Testis (tissue), 3 donors: Measurements from ENCODE around the gene EAF1. TPM values are rescaled to one million over a fixed set of nuclear protein-coding genes. Genes with fewer than 3 reads are reported as not detected.
"Not testable (repeated sequence)": the region's sequence is repeated elsewhere in the genome, so short reads cannot be mapped to it uniquely, and the experiment has no call there.

Source experiments
- DNase-seq: peaks from one replicate; pipeline ENCODE4 v3.0.0-alpha.2; 2019
- H3K27ac ChIP-seq, 2 donors: fragments of 200-600 bp; sonication (generic); one replicate each; pipeline ENCODE4 v1.5.1; 2019
- H3K27me3 ChIP-seq: fragments of 200-600 bp; sonication (generic); one replicate; pipeline ENCODE4 v1.5.1; 2019
- H3K36me3 ChIP-seq: fragments of 200-600 bp; sonication (generic); one replicate; pipeline ENCODE4 v1.5.1; 2017; ENCODE audit warnings: low read depth; ENCODE audit errors: missing control alignments
- H3K4me1 ChIP-seq: fragments of 200-600 bp; sonication (generic); one replicate; pipeline ENCODE4 v1.5.1; 2019
- H3K4me3 ChIP-seq, 2 donors: fragments of 200-600 bp; sonication (generic); one replicate each; pipeline ENCODE4 v1.5.1; 2017 to 2019
- H3K9me3 ChIP-seq: fragments of 200-600 bp; sonication (generic); one replicate; pipeline ENCODE4 v1.5.1; 2017
- POLR2A ChIP-seq: fragments of 450-650 bp; IDR thresholded peaks from one replicate; pipeline ENCODE4 v1.6.1; 2017; ENCODE audit warnings: antibody characterized with exemption, mild to moderate bottlenecking, moderate library complexity
- WGBS, 2 donors: methylation state at CpG; one replicate each; pipeline ENCODE4 v1.1.5; 2018; 5-methylcytosine and 5-hydroxymethylcytosine counted together
- intact Hi-C: fragments of 100-400 bp; cut with DNase I; formaldehyde crosslinking; loops from one replicate; pipeline ENCODE4 v1.15.1; 2023; ENCODE audit warnings: low total_unique reads
- polyA plus RNA-seq: library from polyadenylated mRNA; stranded (reverse); fragments of 350-450 nt; fragmentation: Illumina TruSeq; extraction: RNeasy Lipid Tissue Mini Kit (QIAGEN cat#74804); gene quantifications from one replicate; pipeline ENCODE4 v1.2.3, GENCODE V29; 2014; ENCODE audit warnings: low read depth, low replicate concordance; ENCODE audit not compliant: insufficient read depth
- total RNA-seq, 2 donors: library from RNA; depleted of rRNA; stranded (reverse); fragments of >200 nt; gene quantifications; one replicate each; pipeline ENCODE4 v1.2.3, GENCODE V29; 2016
- TF ChIP-seq, protein P1 (sequence below), 3 experiments: fragments of 450-650 bp in 2 of 3; fragments of 200-600 bp in 1 of 3; sonication (generic) in 1 of 3; IDR thresholded peaks; one replicate each; pipeline ENCODE4 v1.5.1; 2016 to 2019; ENCODE audit warnings: antibody characterized with exemption in 3 of 3, mild to moderate bottlenecking in 2 of 3, moderate library complexity in 1 of 3

Gene EAF1
- total and polyA plus RNA-seq, 3 donors from 2014 or later: 25.5 to 33.4 (median 28.5) TPM

DNA sequence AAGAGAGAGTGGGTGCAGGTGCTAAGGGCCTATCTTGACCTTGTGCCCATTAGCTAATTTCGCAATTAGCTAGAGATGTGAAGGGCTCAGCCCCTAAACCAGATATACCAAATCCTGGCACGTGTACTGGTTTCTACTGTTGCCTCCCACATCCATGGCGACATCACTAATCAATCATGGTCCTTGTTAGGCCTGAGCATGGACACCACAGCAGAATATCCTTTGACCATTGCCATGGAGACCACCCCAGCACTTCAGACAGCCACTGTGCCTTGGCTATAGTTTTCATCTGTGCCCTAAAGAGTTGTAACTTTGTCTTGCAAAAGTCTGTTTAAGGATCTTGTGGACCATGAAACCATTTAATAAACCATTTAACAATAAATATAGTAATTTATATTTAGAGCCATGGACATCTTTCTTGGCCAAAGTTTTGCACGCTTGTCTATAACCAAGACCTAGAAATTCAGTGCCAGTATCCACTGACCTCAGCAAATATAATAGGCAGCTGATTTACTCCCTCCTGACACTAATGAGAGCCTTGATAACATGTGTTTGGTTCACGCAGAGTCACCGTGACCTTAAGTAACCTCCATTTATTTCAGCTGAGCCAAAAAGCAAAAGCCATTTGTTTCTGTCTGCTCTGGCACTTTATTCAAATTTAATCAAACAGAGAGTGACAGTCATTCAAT is 50.7 kb downstream of the EAF1 start:
- DNase-seq: no peak

DNA sequence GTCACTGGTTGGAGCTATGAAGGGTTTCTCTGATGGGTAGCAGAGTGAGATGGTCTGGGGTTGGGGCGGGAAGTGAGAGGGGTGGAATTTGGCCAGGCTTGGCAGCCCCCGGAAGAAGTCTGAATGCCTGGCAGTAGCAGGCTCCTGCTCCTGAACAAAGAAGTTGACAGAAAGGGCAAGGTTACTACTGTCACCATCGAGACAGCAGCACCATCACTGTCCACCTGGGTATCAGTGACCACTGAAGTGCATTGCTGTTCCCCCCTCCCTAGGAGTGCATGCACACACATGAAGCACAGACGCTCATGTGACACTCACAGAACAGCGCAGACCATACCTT is 51.2 kb downstream of the EAF1 start:
- Histone ChIP-seq H3K9me3 (no peaks in the 10 kb centered on the region), H3K27ac (no peak overlapping the region), H3K36me3 (no peaks in the 10 kb centered on the region), H3K4me1 (no peaks in the 10 kb centered on the region), H3K4me3 (no peak overlapping the region), H3K27me3 (no peaks in the 10 kb centered on the region)
- DNase-seq: no peak
- 71 to 88% methylated on average over 3 to 5 of the region's 5 CpGs for WGBS, 2 donors
- TF ChIP-seq POLR2A: no peak
- TF ChIP-seq, protein P1, sequence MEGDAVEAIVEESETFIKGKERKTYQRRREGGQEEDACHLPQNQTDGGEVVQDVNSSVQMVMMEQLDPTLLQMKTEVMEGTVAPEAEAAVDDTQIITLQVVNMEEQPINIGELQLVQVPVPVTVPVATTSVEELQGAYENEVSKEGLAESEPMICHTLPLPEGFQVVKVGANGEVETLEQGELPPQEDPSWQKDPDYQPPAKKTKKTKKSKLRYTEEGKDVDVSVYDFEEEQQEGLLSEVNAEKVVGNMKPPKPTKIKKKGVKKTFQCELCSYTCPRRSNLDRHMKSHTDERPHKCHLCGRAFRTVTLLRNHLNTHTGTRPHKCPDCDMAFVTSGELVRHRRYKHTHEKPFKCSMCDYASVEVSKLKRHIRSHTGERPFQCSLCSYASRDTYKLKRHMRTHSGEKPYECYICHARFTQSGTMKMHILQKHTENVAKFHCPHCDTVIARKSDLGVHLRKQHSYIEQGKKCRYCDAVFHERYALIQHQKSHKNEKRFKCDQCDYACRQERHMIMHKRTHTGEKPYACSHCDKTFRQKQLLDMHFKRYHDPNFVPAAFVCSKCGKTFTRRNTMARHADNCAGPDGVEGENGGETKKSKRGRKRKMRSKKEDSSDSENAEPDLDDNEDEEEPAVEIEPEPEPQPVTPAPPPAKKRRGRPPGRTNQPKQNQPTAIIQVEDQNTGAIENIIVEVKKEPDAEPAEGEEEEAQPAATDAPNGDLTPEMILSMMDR (IDR thresholded peaks at IDR 0.05): no peak
- intact Hi-C loops: no loop called here

More for the DNA sequence above, 50.7 kb downstream of the EAF1 start:
- no peak for TF ChIP-seq POLR2A
- TF ChIP-seq, protein P1 (IDR thresholded peaks at IDR 0.05): no peak
- 48 to 85% methylated on average over 6 of the region's 6 CpGs for WGBS, 2 donors
- intact Hi-C loops: no loop called here
- Histone ChIP-seq H3K4me3 (no peak overlapping the region), H3K36me3 (no peaks in the 10 kb centered on the region), H3K4me1 (no peaks in the 10 kb centered on the region), H3K27me3 (no peaks in the 10 kb centered on the region), H3K27ac (no peak overlapping the region), H3K9me3 (no peaks in the 10 kb centered on the region)

- Histone ChIP-seq H3K4me1 (no peaks in the 10 kb centered on the region), H3K27me3 (no peaks in the 10 kb centered on the region), H3K27ac (no peak overlapping the region), H3K4me3 (no peak overlapping the region), H3K36me3 (no peaks in the 10 kb centered on the region), H3K9me3 (no peaks in the 10 kb centered on the region)
- intact Hi-C loops: no loop called here
- TF ChIP-seq, protein P1 (IDR thresholded peaks at IDR 0.05): no peak
- no peak for TF ChIP-seq POLR2A
- no peak for DNase-seq
These were observed 52.2 kb downstream of the EAF1 start for GRCh38 chr3:15479400-15480224.

DNA sequence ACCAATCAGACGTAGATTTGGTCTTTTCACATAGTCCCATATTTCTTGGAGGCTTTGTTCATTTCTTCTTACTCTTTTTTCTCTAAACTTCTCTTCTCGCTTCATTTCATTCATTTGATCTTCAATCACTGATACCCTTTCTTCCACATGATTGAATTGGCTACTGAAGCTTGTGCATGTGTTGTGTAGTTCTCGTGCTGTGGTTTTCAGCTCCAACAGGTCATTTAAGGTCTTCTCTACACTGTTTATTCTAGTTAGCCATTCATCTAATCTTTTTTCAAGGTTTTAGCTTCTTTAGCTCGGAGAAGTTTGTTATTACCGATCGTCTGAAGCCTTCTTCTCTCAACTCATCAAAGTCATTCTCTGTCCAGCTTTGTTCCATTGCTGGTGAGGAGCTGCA is 57.2 kb downstream of the EAF1 start:
- H3K4me1 ChIP-seq, H3K9me3 ChIP-seq, H3K27ac ChIP-seq, H3K4me3 ChIP-seq, DNase-seq, intact Hi-C loops, H3K36me3 ChIP-seq, H3K27me3 ChIP-seq: not testable (repeated sequence)
- WGBS, 2 donors: 90 to 93% methylated on average over 6 of the region's 6 CpGs

GRCh38 chr3:15486020-15486419 is 58.6 kb downstream of the EAF1 start:
- H3K4me3 ChIP-seq: no peak overlapping the region
- 75 to 79% methylated on average over 2 of the region's 2 CpGs for WGBS, 2 donors

More at GRCh38 chr3:15486020-15486419, 58.6 kb downstream of the EAF1 start:
- DNase-seq: no peak
- Histone ChIP-seq H3K27ac (no peak overlapping the region), H3K9me3 (no peaks in the 10 kb centered on the region), H3K4me1 (no peaks in the 10 kb centered on the region), H3K36me3 (no peaks in the 10 kb centered on the region), H3K27me3 (no peaks in the 10 kb centered on the region)
- TF ChIP-seq, protein P1 (IDR thresholded peaks at IDR 0.05): no peak
- TF ChIP-seq POLR2A: no peak
- intact Hi-C loops: no loop called here
